OCI-LY7 (cell line): ENCODE measurements around the gene OSM. TPM values are rescaled to one million over a fixed set of nuclear protein-coding genes. Genes with fewer than 3 reads are reported as not detected.

Experiments
- BruUV-seq: library from RNA; stranded (reverse); fragments of 400-500 nt; replicated peaks from 2 replicates; lab custom pipeline; 2021; lab: Mats Ljungman, UMichigan
- CTCF ChIA-PET: fragments of 300-600 bp; sonication (Branson Sonifier 250); formaldehyde crosslinking; loops from one replicate; lab custom pipeline; 2022; ENCODE audit warnings: antibody characterized with exemption; ENCODE audit not compliant: unreplicated experiment; lab: Charles Lee
- POLR2A ChIA-PET: fragments of 300-600 bp; sonication (Branson Sonifier 250); formaldehyde crosslinking; loops from one replicate; lab custom pipeline; 2022; ENCODE audit warnings: antibody characterized with exemption; lab: Charles Lee
- DNase-seq: peaks from one replicate; pipeline ENCODE4 v3.0.0-alpha.2; 2015; ENCODE audit warnings: low spot score
- H2AFZ ChIP-seq: fragments of 200-600 bp; sonication (generic), shearing (Covaris generic); 2 replicates; pipeline ENCODE4 v1.6.1; 2014; ENCODE audit warnings: mild to moderate bottlenecking, antibody characterized with exemption, low read length, moderate library complexity
- H3K27ac ChIP-seq: fragments of 200-600 bp; sonication (generic); 2 replicates; pipeline ENCODE4 v1.5.1; 2014; ENCODE audit warnings: mixed run types, low read depth, mild to moderate bottlenecking, moderate library complexity, low read length, inconsistent platforms; ENCODE audit not compliant: poor library complexity, severe bottlenecking
- H3K36me3 ChIP-seq: fragments of 200-600 bp; sonication (generic); 2 replicates; pipeline ENCODE4 v1.6.1; 2014; ENCODE audit warnings: mild to moderate bottlenecking, antibody characterized with exemption, low read length, moderate library complexity, mixed read lengths; ENCODE audit not compliant: insufficient read depth
- H3K4me1 ChIP-seq: fragments of 200-600 bp; sonication (generic); 2 replicates; pipeline ENCODE4 v1.5.1; 2014; ENCODE audit warnings: mild to moderate bottlenecking, low read length; ENCODE audit not compliant: insufficient read depth, poor library complexity, severe bottlenecking
- H3K4me2 ChIP-seq: fragments of 200-600 bp; sonication (generic); 2 replicates; pipeline ENCODE4 v1.6.1; 2014; ENCODE audit warnings: mild to moderate bottlenecking, low read length
- H3K4me3 ChIP-seq: fragments of 200-600 bp; sonication (generic); 2 replicates; pipeline ENCODE4 v1.5.1; 2014; ENCODE audit warnings: mild to moderate bottlenecking, low read depth, low read length; ENCODE audit not compliant: poor library complexity, severe bottlenecking
- H3K79me2 ChIP-seq: fragments of 200-600 bp; sonication (generic); 2 replicates; pipeline ENCODE4 v1.6.1; 2016; ENCODE audit warnings: low read depth, mild to moderate bottlenecking, low read length, moderate library complexity, mixed read lengths; ENCODE audit not compliant: insufficient read depth
- H3K9me2 ChIP-seq: fragments of 200-600 bp; sonication (generic); 2 replicates; pipeline ENCODE4 v1.6.1; 2016; ENCODE audit warnings: mild to moderate bottlenecking, low read length, mixed read lengths; ENCODE audit not compliant: insufficient read depth
- H3K9me3 ChIP-seq: fragments of 200-600 bp; sonication (generic); 2 replicates; pipeline ENCODE4 v1.6.1; 2014; ENCODE audit warnings: mild to moderate bottlenecking, mixed run types, low read length, mixed read lengths
- H4K20me1 ChIP-seq: fragments of 200-600 bp; sonication (generic); 2 replicates; pipeline ENCODE4 v1.6.1; 2014; ENCODE audit warnings: mild to moderate bottlenecking, antibody characterized with exemption, low read length, moderate library complexity, mixed read lengths; ENCODE audit not compliant: insufficient read depth
- EZH2phosphoT487 ChIP-seq: fragments of 200-600 bp; sonication (generic); IDR thresholded peaks from 2 replicates; pipeline ENCODE4 v1.6.1; 2018; ENCODE audit warnings: low read depth, borderline replicate concordance, mild to moderate bottlenecking, mixed run types, antibody characterized with exemption, low read length, moderate library complexity, mixed read lengths
- intact Hi-C: fragments of 100-400 bp; cut with micrococcal nuclease; formaldehyde crosslinking; loops from one replicate; pipeline ENCODE4 v1.10.0; 2022; ENCODE audit not compliant: unreplicated experiment
- total RNA-seq, 2 experiments: library from RNA; depleted of rRNA in 1 of 2; stranded (reverse); fragments of >200 nt in 1 of 2; shearing (Covaris generic) in 1 of 2; gene quantifications; 2 replicates each; pipeline ENCODE4 v1.2.3, GENCODE V29; 2014 to 2022
- TF ChIP-seq, protein P1 (sequence below): fragments of 200-600 bp; sonication (generic); conservative IDR thresholded peaks from 2 replicates; pipeline ENCODE4 v1.5.1; 2014; ENCODE audit warnings: mild to moderate bottlenecking, antibody characterized with exemption, low read length, moderate library complexity, mixed read lengths

Gene OSM
- total RNA-seq, 2 experiments from 2014 or later = 0.91 TPM; not detected in 1

GRCh38 chr22:30261134-30261533 is 5.5 kb downstream of the OSM start:
- POLR2A ChIA-PET = no interaction called here
- H3K36me3 ChIP-seq = no peaks in the 10 kb centered on the region
- no peaks in the 10 kb centered on the region for H3K79me2 ChIP-seq
- no peak overlapping the region for H3K4me3 ChIP-seq
- no TSS peak for BruUV-seq
- DNase-seq = no peak
- no peak overlapping the region for H3K4me2 ChIP-seq
- H2AFZ ChIP-seq = no peak overlapping the region
- no peak for TF ChIP-seq EZH2phosphoT487
- TF ChIP-seq, protein P1, sequence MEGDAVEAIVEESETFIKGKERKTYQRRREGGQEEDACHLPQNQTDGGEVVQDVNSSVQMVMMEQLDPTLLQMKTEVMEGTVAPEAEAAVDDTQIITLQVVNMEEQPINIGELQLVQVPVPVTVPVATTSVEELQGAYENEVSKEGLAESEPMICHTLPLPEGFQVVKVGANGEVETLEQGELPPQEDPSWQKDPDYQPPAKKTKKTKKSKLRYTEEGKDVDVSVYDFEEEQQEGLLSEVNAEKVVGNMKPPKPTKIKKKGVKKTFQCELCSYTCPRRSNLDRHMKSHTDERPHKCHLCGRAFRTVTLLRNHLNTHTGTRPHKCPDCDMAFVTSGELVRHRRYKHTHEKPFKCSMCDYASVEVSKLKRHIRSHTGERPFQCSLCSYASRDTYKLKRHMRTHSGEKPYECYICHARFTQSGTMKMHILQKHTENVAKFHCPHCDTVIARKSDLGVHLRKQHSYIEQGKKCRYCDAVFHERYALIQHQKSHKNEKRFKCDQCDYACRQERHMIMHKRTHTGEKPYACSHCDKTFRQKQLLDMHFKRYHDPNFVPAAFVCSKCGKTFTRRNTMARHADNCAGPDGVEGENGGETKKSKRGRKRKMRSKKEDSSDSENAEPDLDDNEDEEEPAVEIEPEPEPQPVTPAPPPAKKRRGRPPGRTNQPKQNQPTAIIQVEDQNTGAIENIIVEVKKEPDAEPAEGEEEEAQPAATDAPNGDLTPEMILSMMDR = no peak
- intact Hi-C loops = no loop called here
- CTCF ChIA-PET = interaction anchor here (1.1 kb wide), 1 partner anchor 27 kb away, joined by 5 read pairs; no protein-coding TSS in a partner anchor
- peaks cover 11% of the 10 kb centered on the region for H3K4me1 ChIP-seq
- H3K27ac ChIP-seq = no peak overlapping the region
- H4K20me1 ChIP-seq = no peaks in the 10 kb centered on the region
- no peaks in the 10 kb centered on the region for H3K9me2 ChIP-seq
- H3K9me3 ChIP-seq = no peaks in the 10 kb centered on the region

DNA sequence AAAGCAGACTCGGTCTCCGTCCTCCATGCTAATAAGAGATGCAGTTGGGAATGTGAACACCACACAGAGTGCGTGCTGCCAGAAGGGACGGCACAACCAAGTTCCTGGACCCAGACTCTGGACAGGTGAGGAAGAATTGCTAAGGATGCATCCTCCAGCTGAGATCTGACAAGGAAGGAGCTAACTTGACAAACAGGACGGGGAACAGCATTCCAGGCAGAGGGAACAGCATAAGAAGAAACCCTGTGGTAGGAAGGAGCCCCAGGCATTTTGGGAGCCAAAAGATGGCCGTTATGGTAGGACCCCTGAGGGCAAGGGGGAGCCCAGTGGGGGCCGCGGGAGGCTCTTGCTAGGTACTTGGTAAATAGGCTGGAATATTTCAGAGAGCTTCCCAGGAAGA is 6.0 kb downstream of the OSM start:
- Histone ChIP-seq H3K79me2 (no peaks in the 10 kb centered on the region), H4K20me1 (no peaks in the 10 kb centered on the region), H3K9me3 (no peaks in the 10 kb centered on the region), H3K4me2 (no peak overlapping the region), H3K4me3 (no peak overlapping the region), H3K36me3 (no peaks in the 10 kb centered on the region), H3K4me1 (peaks cover 10% of the 10 kb centered on the region), H2AFZ (no peak overlapping the region), H3K27ac (no peak overlapping the region), H3K9me2 (no peaks in the 10 kb centered on the region)
- no peak for TF ChIP-seq EZH2phosphoT487
- TF ChIP-seq, protein P1 = no peak
- no TSS peak for BruUV-seq
- ChIA-PET POLR2A (no interaction called here), CTCF (no interaction called here)
- no peak for DNase-seq
- intact Hi-C loops = no loop called here

DNA sequence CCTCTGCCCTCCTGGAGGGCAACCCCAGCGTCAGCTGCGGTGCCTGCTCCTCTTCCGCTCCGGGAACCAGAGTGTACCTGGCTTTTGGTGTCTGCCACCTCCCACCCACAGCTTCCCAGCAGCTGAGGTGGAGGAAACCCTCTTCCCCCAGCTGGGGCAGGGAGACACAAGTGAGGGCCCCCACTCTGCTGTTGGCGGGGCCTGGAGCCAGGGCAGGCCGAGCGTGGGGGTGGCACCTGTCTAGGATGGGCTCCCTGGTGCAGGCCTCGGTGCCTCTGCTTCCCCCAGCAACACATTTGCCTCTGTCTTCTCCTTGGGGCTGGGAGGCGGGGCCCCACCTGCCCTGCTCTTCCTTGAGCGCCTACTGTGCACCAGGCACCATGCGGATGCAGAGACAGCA is 6.4 kb downstream of the OSM start:
- Histone ChIP-seq H4K20me1 (no peaks in the 10 kb centered on the region), H3K4me2 (no peak overlapping the region), H3K9me3 (no peaks in the 10 kb centered on the region), H3K36me3 (no peaks in the 10 kb centered on the region), H3K79me2 (no peaks in the 10 kb centered on the region), H3K4me3 (no peak overlapping the region), H3K4me1 (peaks cover 6% of the 10 kb centered on the region), H2AFZ (no peak overlapping the region), H3K9me2 (no peaks in the 10 kb centered on the region), H3K27ac (no peak overlapping the region)
- intact Hi-C loops = no loop called here
- ChIA-PET CTCF (no interaction called here), POLR2A (no interaction called here)
- TF ChIP-seq, protein P1 = no peak
- TF ChIP-seq EZH2phosphoT487 = no peak
- BruUV-seq = no TSS peak
- no peak for DNase-seq
